Activated CD8-positive, alpha-beta memory T cell treated with anti-CD3 and anti-CD28 coated beads, Interleukin-2, amount 50 U/mL, for 4 hours (primary cell): ENCODE results near the gene NPVF.

Experiments
- DNase-seq: peaks from one replicate; pipeline ENCODE4 v3.0.0-alpha.2; 2020

The NPVF gene

GRCh38 chr7:25223206-25223605, 5.1 kb downstream of the NPVF start:
- no peak for DNase-seq

GRCh38 chr7:25222666-25223065, 5.6 kb downstream of the NPVF start:
- DNase-seq = no peak

- no peak for DNase-seq
These were observed 7.3 kb downstream of the NPVF start for GRCh38 chr7:25221009-25221408.

GRCh38 chr7:25218191-25218590, 10.1 kb downstream of the NPVF start:
- DNase-seq = no peak

DNA sequence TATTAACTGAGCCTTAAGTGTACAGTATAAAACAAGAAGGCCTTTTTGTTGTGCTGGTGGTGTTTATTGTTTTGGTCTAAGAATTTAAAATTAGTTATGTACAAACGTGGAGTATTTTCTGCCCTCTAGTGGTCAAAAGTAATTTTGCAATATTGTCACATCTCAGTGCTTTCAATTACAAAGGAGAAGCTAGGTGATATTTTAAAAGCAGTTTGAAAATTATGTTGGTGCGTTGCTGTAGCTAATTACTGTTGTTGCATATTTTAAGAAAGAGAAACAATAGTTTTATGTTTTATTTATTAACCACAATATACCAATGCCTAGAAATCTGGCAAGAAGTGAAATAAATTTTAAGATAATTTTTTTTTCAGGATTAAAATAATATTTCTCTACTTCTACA, 11.4 kb downstream of the NPVF start:
- no peak for DNase-seq

- no peak for DNase-seq
These were observed 12.5 kb downstream of the NPVF start for GRCh38 chr7:25215694-25216335.

GRCh38 chr7:25208525-25209221, 19.6 kb downstream of the NPVF start:
- no peak for DNase-seq

- no peak for DNase-seq
These were observed 20.4 kb downstream of the NPVF start for GRCh38 chr7:25207887-25208286.

DNA sequence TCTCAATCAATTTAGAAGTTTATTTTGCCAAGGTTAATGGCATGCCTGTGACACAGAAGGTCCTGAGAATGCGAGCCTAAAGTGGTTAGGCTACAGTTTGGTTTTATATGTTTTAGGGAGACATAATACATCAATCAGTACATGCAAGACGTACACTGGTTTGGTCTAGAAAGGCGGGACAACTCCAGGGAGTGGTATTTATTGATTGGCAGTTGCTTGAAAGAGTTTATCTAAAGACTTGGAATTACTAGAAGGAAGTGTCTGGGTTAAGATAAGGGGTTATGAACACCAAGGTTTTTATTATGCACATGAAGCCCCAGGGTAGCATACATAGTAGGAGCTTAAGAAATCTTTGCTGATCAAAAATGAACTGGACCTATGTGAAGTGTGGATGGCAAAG, 21.5 kb downstream of the NPVF start:
- DNase-seq = no peak

DNA sequence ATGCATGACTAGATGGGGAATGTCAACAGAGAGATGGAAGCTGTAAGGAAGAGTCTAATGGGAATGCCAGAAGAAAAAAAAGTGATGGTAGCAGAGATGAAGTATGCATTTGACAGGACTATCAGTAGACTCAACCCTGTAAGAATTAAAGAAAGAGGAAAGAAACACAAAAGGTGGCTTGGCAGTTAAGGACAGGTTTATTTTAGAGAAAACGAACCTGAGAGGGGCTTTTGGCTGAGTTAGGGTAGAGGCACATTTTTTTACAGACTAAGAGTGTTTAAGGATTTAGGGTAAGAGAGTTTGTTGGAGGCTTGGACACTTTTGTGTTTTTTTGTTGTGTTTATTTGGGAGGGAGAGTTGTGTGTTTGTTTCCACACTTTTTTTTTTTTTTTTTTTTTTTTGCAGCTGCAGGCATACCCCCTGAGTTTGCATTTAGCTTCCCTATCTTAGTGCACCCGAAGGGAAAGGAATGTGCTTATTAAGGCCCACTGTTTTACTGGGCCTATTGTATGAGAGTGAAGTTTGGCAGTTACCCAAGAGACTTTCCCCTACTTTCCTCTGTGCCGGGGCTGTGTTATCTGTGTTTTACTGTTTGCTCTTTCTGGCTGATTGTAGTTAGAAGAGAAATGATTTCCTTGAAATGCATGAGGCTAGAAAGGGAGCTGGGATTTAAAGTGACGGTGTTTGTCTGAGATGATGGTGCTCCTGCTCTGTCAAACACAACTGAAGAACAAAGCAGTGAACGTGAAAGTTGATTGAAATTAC, 32.0 kb downstream of the NPVF start:
- DNase-seq = no peak

GRCh38 chr7:25194036-25194435, 34.2 kb downstream of the NPVF start:
- no peak for DNase-seq

- no peak for DNase-seq
These were observed 36.2 kb downstream of the NPVF start for GRCh38 chr7:25192043-25192442.

DNA sequence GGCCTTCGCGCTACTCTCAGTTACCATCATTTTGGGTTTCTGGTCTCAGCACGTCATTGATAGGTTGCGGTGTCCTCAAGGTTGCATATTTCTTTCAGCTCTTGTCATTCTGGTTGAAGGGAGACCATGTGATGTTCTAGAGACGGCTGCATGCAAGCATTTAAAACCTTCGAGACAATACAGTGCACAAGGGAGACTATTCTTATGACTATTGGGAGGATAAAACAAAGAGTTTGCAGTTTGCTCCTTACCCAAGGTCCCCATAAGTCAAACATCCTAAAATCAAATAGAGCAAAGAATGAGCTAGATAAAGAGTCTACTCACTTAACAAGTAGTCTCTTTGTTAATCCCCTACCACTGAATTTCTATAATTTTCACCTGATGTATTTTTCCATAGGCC, 39.1 kb downstream of the NPVF start:
- DNase-seq = no peak

GRCh38 chr7:25187932-25188331, 40.4 kb downstream of the NPVF start:
- no peak for DNase-seq

DNA sequence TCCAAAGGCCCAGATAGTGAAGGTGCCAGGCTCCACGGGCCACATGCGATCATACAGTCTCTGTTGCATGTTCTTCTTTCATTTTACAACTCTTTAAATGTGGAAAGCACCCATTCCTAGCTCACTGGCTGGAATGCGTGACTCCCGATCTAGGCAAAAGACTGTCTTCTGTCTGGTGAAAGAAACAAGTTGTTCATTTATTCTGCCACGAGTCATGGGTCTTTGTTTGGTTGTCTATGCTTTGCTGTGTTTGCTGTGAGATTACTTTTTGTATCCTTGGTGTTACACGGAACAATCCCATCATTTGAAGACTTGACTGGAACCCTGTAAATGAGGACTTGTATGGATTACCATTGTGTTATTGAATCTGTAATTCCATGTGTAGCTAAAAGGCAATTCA, 41.9 kb downstream of the NPVF start:
- DNase-seq = no peak

DNA sequence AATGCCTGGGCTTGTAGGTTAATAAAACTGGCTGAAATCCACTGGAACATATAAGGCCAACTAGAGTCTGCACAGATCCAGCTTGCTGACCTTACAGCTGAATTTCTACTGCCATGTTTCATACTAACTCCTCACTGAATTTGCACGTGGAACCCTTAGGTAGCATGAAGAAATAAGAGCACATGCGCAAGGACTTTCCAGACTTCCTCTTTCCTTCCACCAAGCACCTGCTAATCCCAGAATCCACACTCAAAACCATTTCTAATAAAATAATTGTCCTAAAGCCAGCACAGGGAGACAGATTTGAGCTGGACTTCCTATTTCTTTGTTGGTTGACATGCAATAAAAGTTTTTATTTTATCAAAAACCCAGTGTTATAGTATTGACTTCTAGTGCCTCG, 46.8 kb downstream of the NPVF start:
- no peak for DNase-seq

DNA sequence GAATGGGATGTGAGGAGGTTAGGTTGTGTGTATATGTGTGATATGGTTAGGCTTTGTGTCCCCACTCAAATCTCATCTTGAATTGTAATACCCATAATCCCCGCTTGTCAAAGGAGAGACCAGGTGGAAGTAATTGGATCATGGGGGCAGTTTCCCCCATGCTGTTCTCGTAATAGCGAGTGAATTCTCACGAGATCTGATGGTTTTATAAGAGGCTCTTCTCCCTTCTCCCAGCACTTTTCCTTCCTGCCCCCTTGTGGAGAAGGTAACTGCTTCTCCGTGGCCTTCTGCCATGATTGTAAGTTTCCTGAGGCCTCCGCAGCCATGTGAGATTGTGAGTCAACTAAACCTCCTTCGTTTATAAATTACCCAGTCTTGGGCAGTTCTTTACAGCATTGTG, 47.3 kb downstream of the NPVF start:
- no peak for DNase-seq

GRCh38 chr7:25180592-25180923, 47.7 kb downstream of the NPVF start:
- no peak for DNase-seq

DNA sequence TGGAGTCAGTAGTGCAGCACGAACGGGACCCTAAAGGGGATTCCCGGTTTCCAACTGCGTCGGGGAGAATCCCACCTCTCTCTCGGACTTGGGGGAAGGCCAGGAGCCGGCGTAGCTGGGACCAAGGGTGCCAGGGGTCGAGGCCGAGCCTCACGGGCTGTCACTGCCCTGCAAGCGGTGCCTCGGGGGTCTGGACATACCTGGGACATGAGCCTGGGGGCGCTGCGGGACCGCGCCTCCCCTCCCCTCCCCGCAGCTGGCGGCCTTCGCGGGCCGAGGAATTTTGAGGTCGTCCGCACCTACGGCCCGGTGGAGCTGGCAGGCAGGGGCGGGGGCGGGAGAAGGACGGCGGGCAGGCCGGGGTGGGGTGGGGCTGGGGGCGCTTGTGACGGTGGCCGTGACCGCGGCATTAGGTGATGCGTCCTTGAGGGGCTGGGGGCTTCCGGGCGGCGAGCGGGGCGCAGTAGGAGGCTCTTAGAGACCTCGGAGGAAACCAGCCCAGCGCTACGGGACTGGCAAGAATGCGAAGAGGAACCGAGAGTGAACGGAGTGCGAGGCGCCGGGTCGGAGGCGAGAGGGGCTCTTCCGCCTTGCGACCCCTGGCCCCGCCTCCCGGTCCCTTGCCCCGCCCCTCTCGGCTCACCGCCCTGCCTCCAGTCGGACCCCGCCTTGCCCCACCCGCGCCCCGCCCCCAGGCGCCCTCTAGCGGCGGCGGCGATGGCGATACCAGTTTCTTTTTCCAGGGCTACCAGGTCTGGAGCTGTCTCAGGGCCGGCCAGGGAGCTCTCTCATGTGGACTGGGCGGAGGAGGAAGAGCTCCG, 48.3 kb downstream of the NPVF start:
- peak; percentile 98 for DNase-seq

DNA sequence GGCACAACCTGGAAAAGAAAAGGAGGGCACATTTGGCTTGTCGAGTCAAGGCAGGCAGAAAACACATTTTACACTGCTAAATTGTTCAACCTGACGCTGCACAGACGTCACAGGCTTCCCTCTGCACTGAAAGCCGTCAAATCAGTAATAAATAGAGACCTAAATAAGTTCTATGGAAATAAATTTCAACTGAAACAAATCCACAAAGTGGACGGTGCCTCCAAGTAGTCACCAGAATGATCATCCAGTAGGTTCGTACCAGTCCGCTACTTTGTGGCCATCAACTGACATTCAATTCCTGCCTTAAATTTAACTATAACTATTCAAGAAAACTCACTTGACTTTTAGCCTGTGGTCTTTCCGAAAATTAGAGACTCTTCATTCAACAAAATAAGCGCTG, 49.0 kb downstream of the NPVF start:
- no peak for DNase-seq
